Kidney epithelial cell (primary cell): ENCODE measurements around the gene FAM111A. TPM values are rescaled to one million over a fixed set of nuclear protein-coding genes. Genes with fewer than 3 reads are reported as not detected.

Experiments
- DNase-seq: peaks from one replicate; pipeline ENCODE4 v3.0.0-alpha.2; 2010; ENCODE audit warnings: low read depth
- H3K27me3 ChIP-seq: 2 replicates; pipeline ENCODE4 v1.6.0; 2011; ENCODE audit warnings: low read length; ENCODE audit not compliant: control insufficient read depth, insufficient read depth
- H3K36me3 ChIP-seq: 2 replicates; pipeline ENCODE4 v1.5.1; 2011; ENCODE audit warnings: low read length; ENCODE audit not compliant: control insufficient read depth, insufficient read depth
- H3K4me3 ChIP-seq: 2 replicates; pipeline ENCODE4 v1.5.1; 2011; ENCODE audit warnings: low read depth, mild to moderate bottlenecking, control low read depth, low read length
- CTCF ChIP-seq: IDR thresholded peaks from 2 replicates; pipeline ENCODE4 v1.5.1; 2011; ENCODE audit warnings: mild to moderate bottlenecking, moderate library complexity, low read length, control low read depth, inconsistent platforms; ENCODE audit not compliant: insufficient read depth, poor library complexity, severe bottlenecking
- total RNA-seq: library from RNA; depleted of rRNA; stranded (reverse); fragments of >200 nt; gene quantifications from 2 replicates; pipeline ENCODE4 v1.2.3, GENCODE V29; 2015

The FAM111A gene
- total RNA-seq, 1 donor from 2014 or later: 27.2 TPM

DNA sequence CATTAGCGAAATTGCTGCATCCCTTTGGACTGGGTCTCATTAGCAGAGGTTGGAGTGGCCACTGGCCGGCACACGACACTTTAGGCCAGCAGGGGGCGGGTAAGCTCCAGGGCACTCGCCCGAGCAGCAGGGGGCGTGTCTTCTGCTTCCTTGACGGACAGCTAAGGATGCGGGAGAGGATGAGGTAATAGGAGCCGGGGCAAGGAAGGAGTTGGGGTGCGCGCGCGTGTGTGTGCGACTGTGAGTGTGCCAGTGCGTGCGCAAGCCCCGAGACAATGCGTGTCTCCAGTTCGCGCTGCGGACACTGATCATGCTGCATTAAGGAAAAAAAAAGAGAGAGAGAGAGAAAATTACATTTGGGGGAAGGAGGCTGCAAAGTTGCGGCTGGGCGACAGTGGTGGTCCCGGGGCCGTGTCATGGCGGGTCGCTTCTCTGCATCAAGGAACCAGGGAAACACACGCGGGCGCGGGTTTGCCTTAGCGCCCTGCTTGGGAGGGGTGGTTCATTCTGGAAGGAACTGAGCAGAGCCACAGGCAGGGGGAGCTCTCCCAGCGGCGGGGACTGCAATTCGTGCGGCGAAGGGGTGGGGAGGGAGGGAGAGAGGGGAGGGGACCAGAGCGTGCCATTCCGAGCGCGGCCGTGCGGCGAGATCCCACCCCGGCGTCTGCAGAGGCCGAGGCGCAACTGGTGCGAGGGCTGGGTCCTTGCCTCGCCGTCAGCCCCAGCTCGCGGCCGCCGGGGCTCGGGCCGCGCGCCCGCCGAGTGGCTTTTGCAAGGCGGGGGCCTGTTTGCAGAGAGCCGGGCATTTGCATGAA lies 29.1 kb downstream of the FAM111A start, which contains the start of gene DTX4:
DTX4 (plus strand) TSS at position 625 of the 815 bp plus-strand sequence. CDS start 464 bp downstream, outside the sequence.
- Histone ChIP-seq H3K36me3 (no peaks in the 10 kb centered on the region), H3K27me3 (no peaks in the 10 kb centered on the region), H3K4me3 (peak within 1 kb of the TSS; percentile 48)
- peak; percentile 56 for DNase-seq
- TF ChIP-seq CTCF: peak; percentile 98

DNA sequence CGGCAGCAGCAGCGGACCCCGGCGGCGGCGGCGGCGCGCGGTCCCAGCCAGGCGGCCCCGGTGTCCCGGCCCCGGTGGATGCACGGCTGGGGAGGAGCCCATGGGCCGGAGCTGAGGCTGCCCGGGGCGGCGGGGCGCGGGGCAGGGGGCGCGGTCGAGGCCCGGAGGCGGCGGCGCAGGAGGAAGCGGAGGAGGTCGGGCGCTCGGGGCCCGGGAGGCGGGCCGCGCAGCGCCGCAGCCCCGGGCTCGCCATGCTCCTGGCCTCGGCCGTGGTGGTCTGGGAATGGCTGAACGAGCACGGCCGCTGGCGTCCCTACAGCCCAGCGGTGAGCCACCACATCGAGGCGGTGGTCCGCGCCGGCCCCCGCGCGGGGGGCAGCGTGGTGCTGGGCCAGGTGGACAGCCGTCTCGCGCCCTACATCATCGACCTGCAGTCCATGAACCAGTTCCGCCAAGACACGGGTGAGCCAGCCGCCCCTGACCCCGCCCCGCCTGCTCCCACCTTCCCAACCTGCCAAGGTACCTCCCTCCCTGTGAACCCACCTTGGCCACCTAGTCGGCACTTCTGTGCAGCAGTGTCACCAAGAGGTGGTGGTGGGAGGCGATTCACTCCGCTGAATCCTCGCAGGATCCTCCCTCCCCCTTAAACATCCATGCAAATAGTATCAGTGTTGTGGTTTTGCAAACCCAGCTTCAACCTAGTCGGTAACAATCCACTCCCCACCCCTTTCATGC lies 29.9 kb downstream of the FAM111A start:
- no peak for DNase-seq
- Histone ChIP-seq H3K4me3 (peak overlapping the region; percentile 48), H3K36me3 (no peaks in the 10 kb centered on the region), H3K27me3 (no peaks in the 10 kb centered on the region)
- TF ChIP-seq CTCF: no peak

DNA sequence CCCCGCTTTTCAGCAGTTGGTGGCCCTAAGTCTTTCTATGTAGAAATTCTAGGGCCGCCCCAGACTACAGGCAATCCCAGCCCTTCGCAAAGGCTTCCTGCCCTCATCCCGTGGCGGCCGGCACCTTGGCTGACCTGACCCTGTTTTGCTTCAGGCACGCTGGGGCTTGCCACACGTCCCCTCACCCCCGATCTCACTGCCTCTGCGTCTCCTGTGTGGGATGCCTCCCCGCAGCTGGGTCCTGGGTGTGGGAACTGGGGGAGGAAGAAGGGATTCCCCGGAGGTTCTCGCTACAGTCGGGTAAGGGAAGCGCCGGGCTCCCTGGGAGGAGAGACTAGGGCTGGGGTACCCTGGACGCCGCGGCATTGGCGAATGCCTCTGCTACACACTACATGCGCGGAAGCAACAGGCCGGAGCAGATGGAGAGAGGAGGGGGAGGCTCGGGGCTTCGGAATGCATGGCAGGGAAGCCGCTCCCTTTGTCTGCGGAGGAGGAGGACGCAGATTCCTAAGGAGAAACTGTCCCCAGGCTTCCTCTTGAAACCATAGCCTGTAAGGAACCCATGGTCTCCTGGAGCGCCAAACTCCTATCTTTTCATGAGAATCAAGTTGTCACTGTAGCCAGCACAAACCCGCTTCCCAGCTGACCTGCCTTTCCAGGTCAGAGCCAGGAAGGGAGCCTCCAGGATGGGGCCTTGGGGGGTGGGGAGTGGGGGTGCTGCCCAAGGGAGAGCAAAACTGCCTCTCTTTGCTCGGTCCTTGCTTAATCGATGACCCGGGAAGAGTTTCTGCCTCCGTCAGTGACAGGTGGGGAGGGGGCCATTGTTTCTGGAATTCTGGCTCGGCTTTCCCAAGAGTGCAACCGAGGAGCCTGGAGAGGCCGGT lies 30.7 kb downstream of the FAM111A start:
- no peaks in the 10 kb centered on the region for H3K27me3 ChIP-seq
- no peaks in the 10 kb centered on the region for H3K36me3 ChIP-seq
- DNase-seq: no peak
- TF ChIP-seq CTCF: no peak
- H3K4me3 ChIP-seq: peak overlapping the region; percentile 48

- TF ChIP-seq CTCF: no peak
- Histone ChIP-seq H3K27me3 (no peaks in the 10 kb centered on the region), H3K4me3 (peak overlapping the region; percentile 48), H3K36me3 (no peaks in the 10 kb centered on the region)
- DNase-seq: no peak
These were observed 31.5 kb downstream of the FAM111A start for GRCh38 chr11:59173964-59174663.

DNA sequence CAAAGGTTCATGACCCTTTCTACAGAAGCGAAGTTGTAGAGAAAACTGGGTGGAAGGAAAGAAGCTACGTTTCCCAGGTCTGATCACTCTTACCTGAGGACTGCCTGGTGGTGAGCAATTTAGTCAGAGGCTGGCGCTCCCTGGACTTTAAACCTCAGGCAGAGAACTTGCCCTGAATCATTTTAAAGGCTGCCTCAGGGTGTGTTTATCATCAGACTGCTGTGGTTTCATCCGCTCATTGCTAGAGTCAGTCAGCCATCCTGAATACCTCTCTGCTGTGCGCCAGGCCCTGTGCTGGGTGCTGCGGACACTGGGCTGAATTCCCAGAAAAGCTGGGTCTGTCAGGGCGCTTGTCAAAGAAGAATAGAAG lies 32.0 kb downstream of the FAM111A start:
- Histone ChIP-seq H3K4me3 (no peak overlapping the region), H3K36me3 (no peaks in the 10 kb centered on the region), H3K27me3 (no peaks in the 10 kb centered on the region)
- no peak for TF ChIP-seq CTCF
- DNase-seq: peak; percentile 57
